ENCODE data around the gene CFAP44. TPM values are rescaled to one million over a fixed set of nuclear protein-coding genes. Genes with fewer than 3 reads are reported as not detected.

The CFAP44 gene
- total RNA-seq, 2 experiments from 2014 or later: 5.2 to 7.2 TPM

- ChIA-PET CTCF (ENCODE audit: unreplicated experiment) (no interaction called here), POLR2A (interaction anchor here (1.2 kb wide), 1 partner anchor 16 kb away, joined by 3 read pairs; no protein-coding TSS in a partner anchor)
- H3K9me3 ChIP-seq (ENCODE audit: low read length): no peaks in the 10 kb centered on the region
- H3K4me1 ChIP-seq (ENCODE audit: insufficient read depth, low read length, poor library complexity, severe bottlenecking): no peaks in the 10 kb centered on the region
- DNase-seq (ENCODE audit: low spot score): no peak
- TF ChIP-seq CTCF (conservative IDR thresholded peaks at IDR 0.05; ENCODE audit: low read length): no peak
- no peak for TF ChIP-seq EZH2phosphoT487 (IDR thresholded peaks at IDR 0.05; ENCODE audit: borderline replicate concordance, low read depth, low read length)
- no peaks in the 10 kb centered on the region for H3K9me2 ChIP-seq (ENCODE audit: insufficient read depth, low read length)
- intact Hi-C loops (cut with micrococcal nuclease; ENCODE audit: unreplicated experiment): no loop called here
- no peaks in the 10 kb centered on the region for H3K79me2 ChIP-seq (ENCODE audit: insufficient read depth, low read depth, low read length)
- H3K27ac ChIP-seq (ENCODE audit: low read depth, low read length, poor library complexity, severe bottlenecking): no peak overlapping the region
- H3K4me2 ChIP-seq (ENCODE audit: low read length): no peak overlapping the region
- no peak overlapping the region for H2AFZ ChIP-seq (ENCODE audit: low read length)
- peaks cover 14% of the 10 kb centered on the region; the same call in 1 of the 2 replicates for H3K36me3 ChIP-seq (ENCODE audit: insufficient read depth, low read length)
- H3K4me3 ChIP-seq (ENCODE audit: low read depth, low read length, poor library complexity, severe bottlenecking): no peak overlapping the region
- H4K20me1 ChIP-seq (ENCODE audit: insufficient read depth, low read length): no peaks in the 10 kb centered on the region
- BruUV-seq (replicated peaks): no TSS peak
Observed at GRCh38 chr3:113437411-113437810, 3.9 kb downstream of the CFAP44 start.

GRCh38 chr3:113436809-113437208, 4.5 kb downstream of the CFAP44 start:
- Histone ChIP-seq H3K27ac (ENCODE audit: low read depth, low read length, poor library complexity, severe bottlenecking) (no peak overlapping the region), H3K4me1 (ENCODE audit: insufficient read depth, low read length, poor library complexity, severe bottlenecking) (no peaks in the 10 kb centered on the region), H3K4me3 (ENCODE audit: low read depth, low read length, poor library complexity, severe bottlenecking) (no peak overlapping the region), H3K36me3 (ENCODE audit: insufficient read depth, low read length) (peaks cover 14% of the 10 kb centered on the region; the same call in 1 of the 2 replicates), H3K9me3 (ENCODE audit: low read length) (no peaks in the 10 kb centered on the region), H2AFZ (ENCODE audit: low read length) (no peak overlapping the region), H3K4me2 (ENCODE audit: low read length) (no peak overlapping the region), H4K20me1 (ENCODE audit: insufficient read depth, low read length) (no peaks in the 10 kb centered on the region), H3K79me2 (ENCODE audit: insufficient read depth, low read depth, low read length) (no peaks in the 10 kb centered on the region), H3K9me2 (ENCODE audit: insufficient read depth, low read length) (no peaks in the 10 kb centered on the region)
- intact Hi-C loops (cut with micrococcal nuclease; ENCODE audit: unreplicated experiment): no loop called here
- BruUV-seq (replicated peaks): no TSS peak
- ChIA-PET POLR2A (no interaction called here), CTCF (ENCODE audit: unreplicated experiment) (no interaction called here)
- TF ChIP-seq EZH2phosphoT487 (IDR thresholded peaks at IDR 0.05; ENCODE audit: borderline replicate concordance, low read depth, low read length): no peak
- no peak for TF ChIP-seq CTCF (conservative IDR thresholded peaks at IDR 0.05; ENCODE audit: low read length)
- DNase-seq (ENCODE audit: low spot score): no peak

GRCh38 chr3:113431811-113432210, 9.5 kb downstream of the CFAP44 start:
- intact Hi-C loops (cut with micrococcal nuclease; ENCODE audit: unreplicated experiment): no loop called here
- no peak overlapping the region for H2AFZ ChIP-seq (ENCODE audit: low read length)
- DNase-seq (ENCODE audit: low spot score): no peak
- H4K20me1 ChIP-seq (ENCODE audit: insufficient read depth, low read length): no peaks in the 10 kb centered on the region
- H3K4me1 ChIP-seq (ENCODE audit: insufficient read depth, low read length, poor library complexity, severe bottlenecking): no peaks in the 10 kb centered on the region
- H3K36me3 ChIP-seq (ENCODE audit: insufficient read depth, low read length): peaks cover 3% of the 10 kb centered on the region
- no peak overlapping the region for H3K27ac ChIP-seq (ENCODE audit: low read depth, low read length, poor library complexity, severe bottlenecking)
- BruUV-seq (replicated peaks): no TSS peak
- H3K9me2 ChIP-seq (ENCODE audit: insufficient read depth, low read length): no peaks in the 10 kb centered on the region
- TF ChIP-seq CTCF (conservative IDR thresholded peaks at IDR 0.05; ENCODE audit: low read length): no peak
- no peak for TF ChIP-seq EZH2phosphoT487 (IDR thresholded peaks at IDR 0.05; ENCODE audit: borderline replicate concordance, low read depth, low read length)
- H3K79me2 ChIP-seq (ENCODE audit: insufficient read depth, low read depth, low read length): no peaks in the 10 kb centered on the region
- H3K4me3 ChIP-seq (ENCODE audit: low read depth, low read length, poor library complexity, severe bottlenecking): no peak overlapping the region
- H3K4me2 ChIP-seq (ENCODE audit: low read length): no peak overlapping the region
- no peaks in the 10 kb centered on the region for H3K9me3 ChIP-seq (ENCODE audit: low read length)
- POLR2A ChIA-PET: interaction anchor here (0.6 to 0.8 kb wide), 2 partner anchors 313 to 1338 kb away, joined by 6 to 7 read pairs; no protein-coding TSS in a partner anchor
- CTCF ChIA-PET (ENCODE audit: unreplicated experiment): no interaction called here
